NCI-H1436 (cell line): ENCODE measurements around the gene FXYD2.

ENCODE experiments used
- DNase-seq: peaks from one replicate; lab custom pipeline; 2025; lab: John Stamatoyannopoulos, UW

Gene FXYD2

DNA sequence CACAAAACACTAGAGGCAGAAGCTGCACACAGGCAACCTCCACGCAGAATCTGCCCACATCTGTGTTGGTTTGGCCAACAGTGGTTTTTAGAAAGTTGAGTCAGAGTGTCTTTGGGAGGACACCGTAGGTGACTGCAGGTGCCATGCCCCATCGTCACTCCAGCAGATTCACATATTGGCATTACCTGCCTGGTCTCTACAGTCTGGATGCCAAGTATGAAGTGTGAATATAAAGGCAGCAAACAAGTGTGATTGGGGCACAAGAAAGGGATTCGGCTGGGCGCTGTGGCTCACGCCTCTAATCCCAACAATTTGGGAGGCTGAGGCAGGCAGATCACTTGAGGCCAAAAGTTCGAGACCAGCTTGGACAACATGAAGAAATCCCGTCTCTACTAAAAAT, 11.0 kb upstream of the FXYD2 start:
- no peak for DNase-seq

DNA sequence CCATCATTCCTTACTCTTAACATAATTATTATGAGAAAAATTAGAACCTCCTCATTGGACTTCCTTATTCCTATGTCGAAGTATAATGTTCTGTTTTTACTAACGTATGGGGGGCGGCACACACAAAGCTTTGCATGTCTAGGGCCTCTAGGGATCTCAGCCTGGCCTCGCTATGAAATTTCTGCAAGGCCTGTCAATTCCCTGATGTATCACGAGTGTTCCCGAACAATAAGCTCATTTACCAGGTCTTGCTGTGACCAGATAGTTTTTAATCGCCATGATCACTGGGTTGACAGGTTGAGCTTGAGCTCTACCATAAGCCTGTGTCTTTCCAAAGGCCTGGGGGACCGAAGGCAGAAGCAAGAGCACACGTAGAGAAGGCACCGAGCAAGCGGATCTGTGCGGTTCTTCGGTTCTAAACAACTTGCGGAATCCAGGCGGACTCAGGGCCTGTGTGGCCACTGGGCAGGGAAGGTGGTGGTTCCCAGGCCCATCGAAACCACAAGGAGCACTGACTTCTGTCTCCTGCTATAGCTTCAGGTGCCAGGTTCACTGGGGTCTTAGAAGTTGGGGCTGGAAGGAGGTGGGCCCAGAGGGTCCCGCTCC, 10.4 kb upstream of the FXYD2 start:
- DNase-seq: no peak

DNA sequence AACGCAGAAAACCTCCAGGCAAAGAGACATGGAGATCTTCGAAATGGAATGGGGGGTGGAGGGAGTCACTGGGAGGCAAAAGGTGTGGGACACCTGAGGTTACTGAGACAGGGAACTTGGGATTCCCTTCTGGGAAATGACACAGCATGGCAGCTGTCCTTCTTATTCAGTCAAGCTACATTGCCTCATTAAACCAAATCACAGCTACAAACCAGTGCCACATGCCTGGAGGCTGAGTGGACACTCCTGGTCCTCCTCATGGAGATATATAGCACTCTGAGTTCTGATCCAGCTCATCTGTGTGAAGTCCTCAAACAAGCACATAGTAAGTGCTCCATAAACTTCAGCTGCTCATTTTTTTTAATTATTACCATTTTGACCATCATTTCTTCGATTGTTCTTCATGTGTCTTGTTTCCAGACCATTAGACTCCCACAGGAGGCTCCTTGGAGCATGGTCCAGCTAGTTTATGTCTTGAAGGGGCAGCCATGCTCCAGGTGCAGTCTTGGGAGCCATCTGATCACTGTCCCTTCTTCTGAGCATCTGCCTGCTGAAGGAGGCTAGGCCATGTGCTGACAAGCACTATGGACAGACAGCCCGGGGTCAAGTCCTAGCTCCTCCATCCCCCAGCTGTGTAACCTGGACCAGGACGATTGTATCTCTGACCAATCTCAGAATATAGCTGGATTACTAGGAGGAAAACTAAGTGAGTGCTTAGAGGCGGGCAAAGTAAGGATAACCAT, 9.7 kb upstream of the FXYD2 start:
- DNase-seq: no peak

DNA sequence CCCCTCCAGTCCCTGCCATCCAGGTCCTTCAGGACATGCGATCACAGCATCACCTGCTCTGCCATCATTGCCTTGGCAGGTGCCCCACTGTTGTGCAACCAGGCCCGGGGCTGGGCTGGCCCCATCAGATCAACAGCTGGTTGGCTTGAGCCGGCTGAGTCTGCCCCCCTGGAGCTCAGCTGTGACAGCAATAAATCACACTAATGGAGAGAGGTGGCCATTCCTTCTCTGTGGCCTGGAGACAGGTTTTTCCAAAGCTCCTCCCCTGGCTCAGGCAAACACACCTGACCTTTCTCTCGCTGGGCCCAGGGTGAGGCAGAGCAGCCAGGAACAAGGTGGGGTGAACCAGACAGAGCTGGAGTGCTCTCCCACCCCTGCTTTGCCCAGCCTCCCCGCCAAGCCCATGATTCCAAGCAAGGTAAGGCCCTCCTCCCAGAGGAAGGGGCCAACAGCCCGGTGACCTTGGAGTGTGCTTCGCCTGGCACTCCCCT, 8.9 kb upstream of the FXYD2 start:
- DNase-seq: peak; percentile 41

DNA sequence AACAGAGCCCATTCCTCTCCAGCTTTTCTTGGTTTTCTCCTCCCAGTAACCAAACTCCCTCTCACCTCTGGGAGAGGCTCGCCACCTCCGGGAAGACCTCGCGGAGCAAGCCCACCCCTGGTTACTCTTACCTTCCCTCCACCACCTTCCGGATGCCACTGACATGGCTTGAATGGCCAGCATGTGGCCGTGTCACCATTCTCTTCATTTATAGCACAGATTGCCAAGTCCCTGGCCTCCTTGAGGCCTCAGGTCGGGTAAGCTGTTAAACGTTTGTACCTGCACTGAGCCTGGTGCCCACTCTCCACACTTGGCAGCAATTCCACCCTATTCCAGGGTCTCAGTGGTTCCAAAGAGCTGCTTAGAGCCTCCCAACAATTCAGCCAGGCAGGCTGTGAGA, 8.0 kb upstream of the FXYD2 start:
- no peak for DNase-seq

DNA sequence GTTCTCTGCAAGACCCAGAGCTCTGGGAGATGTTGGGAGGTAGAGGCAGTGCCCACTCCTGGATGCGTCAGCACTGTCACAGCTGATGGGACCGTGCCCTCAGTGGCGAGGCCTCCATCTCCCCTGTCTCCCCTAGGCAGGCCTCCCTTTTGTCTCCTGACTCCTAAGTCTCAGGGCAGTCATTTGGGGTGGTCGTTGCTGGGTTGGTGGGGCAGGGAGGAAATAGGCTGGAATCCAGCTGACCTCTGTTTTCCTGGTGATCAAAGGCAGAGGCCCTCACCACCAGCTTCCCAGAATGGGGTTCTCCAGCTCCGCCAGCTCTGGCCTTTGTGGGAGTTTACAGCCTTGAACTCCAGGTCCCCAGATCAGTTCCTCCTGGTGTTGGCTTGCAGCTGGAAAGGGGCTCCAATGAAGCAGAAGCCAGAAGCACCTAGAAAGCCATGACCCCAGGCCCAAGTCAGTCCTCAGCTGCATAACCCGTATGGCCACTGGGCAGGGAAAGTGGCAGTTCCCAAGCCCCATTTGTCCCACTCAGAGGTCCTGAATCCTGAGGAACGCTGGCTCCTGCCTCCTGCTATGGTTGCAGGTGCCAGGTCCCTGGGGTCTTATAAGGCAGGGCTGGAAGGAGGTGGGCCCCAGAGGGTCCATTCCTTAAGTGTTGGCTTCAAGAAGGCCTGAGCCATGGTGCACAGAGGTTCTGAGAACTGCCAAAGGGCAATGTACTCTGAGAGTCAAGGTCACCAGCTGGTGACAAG, 7.3 kb upstream of the FXYD2 start:
- DNase-seq: no peak

DNA sequence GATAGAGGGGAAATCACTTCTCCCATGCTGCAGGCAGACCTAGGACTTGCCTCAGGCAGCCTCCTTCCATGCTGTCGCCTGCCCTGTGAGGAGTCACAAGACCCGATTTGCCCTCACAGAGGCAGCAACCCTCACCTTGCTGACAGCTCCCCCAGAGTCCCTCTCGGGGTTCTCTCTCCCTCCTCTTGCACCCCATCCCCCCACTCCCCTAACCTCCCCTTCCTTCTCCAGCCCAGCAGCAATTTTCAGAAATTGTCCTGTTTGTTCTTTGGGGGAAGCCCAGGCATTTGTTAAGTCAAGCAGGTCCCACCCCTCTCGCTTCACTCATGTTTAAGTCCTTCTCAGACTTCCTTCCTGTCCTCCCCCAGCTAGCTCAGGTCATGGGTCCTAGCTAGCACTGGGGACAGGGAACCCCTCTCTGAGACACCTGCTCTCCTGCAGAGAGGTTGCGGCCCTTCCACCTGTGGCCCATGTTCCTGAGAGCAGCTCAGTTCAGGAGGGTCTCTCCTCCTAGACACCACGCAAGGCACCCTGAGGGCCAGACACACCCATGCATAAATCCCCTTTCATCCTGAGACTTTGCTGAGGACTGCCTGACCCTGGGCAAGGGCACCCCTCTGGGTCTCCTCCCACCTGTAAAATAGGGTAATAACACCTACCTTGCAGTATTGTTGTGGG, 6.3 kb upstream of the FXYD2 start:
- DNase-seq: no peak

DNA sequence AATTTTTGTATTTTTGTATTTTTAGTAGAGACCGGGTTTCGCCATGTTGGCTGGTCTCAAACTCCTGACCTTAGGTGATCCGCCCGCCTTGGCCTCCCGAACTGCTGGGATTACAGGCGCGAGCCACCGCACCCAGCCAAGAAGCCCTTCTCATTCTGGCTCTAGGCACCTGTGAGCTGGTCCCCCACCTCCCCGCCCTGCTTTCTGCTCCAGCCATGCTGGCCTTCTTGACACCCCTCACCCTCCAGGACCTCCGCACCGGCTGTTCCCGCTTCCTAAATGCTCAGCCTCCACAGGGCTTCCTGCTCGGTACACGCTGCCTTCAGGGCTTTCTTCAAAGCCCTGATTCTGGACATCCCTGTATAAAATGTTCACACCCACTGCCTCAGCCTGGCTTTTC, 5.5 kb upstream of the FXYD2 start:
- no peak for DNase-seq

DNA sequence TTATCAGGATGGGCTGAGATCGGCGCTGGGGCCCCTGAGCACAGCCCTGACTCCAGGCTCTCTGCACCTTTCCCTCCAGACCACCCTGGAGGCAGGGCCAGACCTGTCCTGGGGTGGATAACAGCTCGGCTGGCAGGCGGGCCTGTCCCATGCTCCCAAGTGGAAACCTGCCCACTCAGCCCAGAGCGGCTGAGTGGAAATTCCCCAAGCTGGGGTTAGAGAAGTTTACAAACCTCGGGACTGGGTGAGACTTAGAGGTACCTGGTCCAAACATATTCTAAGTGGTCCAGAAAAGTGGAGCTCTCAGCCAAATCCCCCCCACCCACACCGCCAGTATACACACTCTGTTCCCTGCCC, 4.8 kb upstream of the FXYD2 start:
- DNase-seq: no peak

DNA sequence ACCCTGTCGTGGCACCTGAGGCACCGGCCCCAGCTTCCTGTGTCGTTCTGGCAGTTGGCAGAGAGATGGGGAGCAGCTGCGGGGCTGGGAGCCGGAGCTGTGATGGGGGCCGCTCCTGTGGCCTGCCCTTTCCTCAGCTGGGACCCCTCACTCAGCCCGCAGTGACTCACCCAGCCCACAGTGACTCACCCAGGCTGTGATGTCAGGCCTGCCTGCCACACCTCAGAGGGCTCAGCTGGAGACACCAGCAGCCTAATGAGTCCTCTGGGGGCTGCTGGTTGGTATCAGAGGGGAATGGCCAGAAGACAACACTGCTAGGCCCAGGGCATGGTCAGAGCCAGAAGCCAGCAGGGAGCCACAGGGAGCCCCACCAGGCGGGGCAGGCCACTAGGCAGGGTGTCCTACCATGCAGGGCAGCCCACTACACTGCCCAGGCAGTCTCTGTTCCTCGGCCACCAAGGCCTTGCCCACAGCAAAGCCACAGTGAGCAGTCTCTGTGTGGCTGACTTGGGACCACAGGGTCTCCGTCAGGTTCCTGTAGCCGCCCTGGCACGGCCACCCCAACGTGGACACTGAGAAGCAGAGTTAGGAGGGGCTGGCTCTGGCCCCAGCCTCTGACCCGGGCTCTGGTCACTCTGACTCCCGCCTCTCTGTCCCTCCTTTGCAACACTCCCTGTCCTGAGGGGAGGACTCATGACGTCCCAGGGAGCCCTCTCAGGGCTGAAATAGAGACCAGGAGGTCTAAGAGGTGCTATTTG, 4.2 kb upstream of the FXYD2 start:
- no peak for DNase-seq

DNA sequence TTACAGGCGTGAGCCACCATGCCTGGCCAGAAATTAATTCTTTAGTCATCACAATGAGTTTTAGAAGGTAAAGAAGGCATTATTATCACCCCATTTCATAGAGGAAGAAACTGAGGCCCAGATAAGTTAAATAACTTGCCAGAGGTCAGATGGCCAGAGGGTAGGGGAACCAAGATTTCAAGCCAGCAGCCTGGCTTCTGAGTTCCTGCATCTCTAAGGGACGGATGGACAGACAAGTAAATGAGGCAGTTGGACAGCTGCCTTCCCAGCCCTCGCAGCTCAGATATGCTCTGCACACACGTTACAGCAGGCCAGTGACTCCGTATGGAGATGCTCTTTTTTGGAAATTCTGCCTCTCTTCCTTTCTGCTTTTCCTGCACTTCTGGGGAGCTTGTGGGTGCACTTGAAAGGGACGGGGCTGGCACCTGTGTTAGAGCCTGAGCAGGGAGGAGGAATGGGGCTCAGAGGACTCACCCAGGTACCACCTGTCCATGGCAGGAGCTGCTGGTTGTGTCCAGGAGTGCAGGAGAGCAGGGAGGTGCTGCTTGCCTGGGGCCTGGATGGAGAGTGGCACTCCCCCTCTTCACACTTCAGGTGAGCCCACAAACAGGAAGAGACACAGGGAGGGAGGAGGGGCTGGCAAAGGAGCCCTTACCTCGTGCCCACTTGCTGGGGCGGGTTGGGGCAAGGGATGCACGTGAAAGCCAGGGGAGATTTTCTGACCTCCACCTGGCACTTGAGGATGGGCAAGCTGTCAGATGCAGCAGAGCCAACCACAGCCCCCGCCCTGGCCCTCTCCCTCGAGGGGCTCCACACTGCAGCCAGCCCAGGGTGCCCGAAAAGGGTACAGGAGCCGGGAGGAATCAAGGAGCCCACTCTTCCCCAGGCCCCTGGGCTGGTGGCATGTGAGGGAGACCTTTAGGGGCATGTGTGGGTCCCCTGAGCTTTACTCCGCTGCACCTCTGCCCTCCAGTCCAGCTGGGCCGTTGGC, 3.3 kb upstream of the FXYD2 start:
- DNase-seq: no peak

DNA sequence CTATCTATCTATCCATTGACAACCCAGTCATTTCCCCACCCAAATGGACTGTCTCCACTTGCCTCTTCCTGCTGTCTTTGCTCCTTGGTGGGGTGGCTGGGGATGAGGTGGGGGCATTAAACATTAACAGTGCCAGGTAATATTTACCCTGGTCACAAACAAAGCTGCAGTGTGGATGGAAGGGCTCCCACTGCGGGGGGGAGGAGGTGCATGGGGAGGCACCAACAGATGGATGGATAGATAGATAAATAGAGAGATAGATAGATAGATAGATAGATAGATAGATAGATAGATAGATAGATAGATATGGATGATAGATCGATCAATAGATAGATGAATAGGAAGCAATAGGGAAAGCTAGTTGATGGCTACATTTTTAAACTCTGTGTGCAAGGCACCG, 2.3 kb upstream of the FXYD2 start:
- DNase-seq: no peak

DNA sequence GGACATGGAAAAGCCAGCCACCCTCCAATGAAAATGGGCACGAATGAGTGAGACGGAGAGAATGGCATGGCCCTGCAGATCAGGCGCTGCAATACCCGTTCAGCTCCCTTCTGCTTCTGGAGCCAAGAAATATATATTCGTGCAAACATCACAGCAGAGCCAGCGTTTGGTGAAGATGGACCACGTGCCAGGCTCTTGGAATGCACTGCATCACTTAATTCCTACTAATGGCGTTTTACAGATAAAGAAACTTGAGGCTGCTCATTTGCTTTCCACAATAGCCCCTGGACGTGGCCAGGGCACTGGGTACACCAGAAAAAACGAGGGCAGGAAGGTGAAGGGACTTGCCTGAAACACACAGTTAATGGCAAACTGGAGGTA, 1.6 kb upstream of the FXYD2 start:
- DNase-seq: no peak

DNA sequence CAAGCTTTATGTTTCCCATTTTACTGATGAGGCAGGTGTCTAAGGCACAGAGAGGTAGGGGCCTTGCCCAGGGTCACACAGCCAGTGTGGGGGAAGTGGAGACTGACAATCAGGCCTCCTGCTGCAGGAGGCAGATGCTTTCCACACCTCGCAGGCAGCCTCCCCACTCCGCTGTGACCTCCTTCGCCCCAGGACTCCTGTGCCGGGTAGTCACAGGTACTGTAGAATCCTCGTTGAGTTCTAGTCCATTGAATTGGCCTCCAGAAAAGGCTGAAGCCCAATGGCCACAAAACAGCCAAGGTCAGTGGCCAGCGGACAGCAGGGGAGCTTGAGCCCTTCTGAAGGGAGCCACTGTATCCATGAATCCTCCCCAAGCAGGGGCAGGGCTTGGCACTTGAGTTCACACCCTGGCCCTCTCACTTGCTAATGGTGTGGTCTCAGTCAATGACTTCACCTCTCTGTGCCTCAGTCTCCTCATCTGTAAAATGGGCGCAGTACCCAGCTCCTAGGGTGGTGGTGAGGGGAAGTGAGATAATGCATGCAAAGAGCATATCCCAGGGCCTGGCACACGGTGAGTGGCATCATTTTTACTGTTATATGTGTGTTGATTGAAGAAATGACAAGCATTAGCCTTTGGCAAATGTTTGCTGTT, 1.1 kb upstream of the FXYD2 start:
- no peak for DNase-seq

DNA sequence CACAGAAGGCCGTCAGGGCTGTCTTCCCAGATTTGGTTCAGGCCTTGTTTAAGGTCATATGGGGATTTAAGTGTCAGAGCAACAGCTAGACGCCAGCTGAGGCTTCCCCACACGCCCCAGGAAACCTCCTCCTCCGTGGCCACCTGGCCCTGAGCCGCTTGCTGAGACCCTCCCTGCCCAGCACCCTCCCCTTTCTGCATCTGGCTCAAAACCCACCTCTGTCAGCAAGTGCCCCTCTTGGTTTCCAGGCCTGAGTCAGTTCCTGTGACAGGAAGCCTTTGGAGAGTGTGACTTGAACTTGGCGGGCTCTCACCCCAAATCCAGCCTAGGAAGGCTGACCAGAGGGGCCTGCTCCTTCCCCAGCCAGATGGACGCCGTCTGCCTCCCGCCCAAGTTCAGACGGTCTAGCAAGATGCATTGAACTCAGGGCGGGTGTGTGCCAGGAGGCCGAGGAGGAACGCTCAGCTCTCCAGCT, 561 bp downstream of the FXYD2 start:
- DNase-seq: no peak

DNA sequence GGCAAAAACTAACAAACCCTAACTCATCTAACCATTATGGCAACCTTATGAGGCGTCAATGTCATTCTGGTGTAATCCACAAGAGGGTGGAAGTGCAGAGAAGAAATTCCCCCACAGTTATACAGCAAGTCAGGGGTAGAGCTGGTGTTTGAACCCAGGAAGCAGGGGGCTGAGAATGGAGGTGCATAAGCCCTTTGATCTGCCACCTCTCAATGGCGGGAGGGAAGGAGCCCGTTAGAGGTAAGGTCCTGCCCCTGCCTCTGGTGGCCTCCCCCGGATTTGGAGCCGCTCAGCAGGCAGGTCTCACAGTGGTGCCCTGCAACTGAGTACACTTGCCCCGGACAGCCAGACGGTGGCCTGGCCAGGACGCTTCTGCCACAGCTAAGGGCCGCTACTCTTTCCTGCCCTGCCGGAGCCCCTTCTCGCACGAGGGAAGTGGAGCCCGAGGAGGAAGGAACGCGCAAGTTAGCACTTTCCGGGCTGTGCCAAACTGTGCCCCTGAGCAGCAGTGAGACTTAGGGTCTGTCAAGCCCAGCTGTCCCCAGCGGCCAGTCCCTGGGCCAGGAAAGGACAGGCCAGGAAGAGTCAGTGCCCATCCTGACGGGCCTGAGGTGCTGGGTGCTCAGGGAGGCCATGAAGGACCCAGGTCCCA, 1.1 kb downstream of the FXYD2 start:
- DNase-seq: no peak

DNA sequence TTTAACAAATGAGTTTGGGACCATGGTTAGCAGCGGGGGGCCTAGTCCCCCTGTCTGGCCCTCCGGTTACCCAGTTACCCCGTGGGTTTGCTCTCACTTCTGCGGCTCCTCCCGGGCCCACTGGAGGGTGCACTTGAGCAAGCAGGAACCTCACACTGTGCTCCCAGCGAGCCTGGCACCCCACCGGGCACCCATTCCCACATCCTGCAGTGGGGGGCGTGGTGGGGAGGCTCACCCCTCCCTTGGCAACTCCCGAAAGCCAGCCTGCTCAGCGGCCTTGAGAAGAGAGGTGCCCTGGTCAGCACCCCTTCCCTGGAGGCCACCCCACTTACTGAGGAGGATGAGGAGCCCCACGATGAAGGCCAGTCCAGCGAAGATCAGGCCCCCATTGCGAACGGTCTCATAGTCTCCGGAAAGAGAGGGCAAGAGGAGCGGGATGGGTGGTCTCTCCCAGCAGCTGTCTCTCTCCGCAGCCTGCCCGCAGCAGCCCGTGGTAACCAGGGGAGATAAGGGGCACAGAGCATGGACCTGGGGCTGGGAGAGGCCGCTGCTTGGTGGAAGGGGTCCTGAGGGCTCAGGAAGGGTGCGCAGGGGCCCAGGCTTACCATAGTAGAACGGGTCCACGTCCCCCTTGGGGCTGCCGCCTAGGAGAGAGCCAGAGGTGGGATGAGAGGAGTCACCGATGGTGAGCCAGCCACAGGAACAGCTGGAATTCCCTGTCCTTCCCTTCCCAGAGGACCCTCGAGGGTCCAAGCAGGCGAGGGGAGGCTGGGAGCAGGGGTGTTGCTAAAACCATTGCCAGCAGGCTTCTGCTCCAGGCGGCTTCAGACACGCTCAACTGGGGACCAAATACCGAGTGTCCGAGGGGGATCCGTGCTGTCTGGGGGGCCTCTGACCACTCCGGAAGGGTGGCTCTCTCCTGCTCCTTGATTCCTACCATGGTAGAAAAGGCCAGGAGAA, 2.2 kb downstream of the FXYD2 start:
- peak; percentile 48 for DNase-seq

DNA sequence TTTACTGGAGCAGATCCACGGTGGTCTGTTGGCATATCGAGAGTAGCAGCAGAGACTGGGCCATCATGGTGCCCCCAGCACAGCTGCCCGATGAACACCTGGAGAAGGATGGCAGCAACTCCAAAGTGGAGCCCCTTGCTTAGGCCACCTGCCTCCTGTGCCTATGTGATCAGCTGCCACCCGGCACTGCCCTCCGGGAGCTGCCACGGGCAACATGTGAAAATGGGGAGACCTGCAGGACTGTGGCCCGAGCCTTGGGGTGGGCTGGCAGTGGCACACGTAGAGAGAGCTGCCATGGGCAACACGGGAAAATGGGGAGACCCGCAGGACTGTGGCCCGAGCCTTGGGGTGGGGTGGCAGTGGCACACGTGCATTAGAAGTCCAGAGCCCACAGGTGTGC, 3.1 kb downstream of the FXYD2 start:
- no peak for DNase-seq
